CD14-positive monocyte (primary cell): ENCODE results near the gene KCNN3. TPM values are rescaled to one million over a fixed set of nuclear protein-coding genes. Genes with fewer than 3 reads are reported as not detected.

ENCODE experiments used
- DNase-seq, 3 donors: peaks; one replicate each; pipeline ENCODE4 v3.0.0-alpha.2; 2011 to 2022
- H2AFZ ChIP-seq: 2 replicates; pipeline ENCODE4 v1.6.0; 2012; ENCODE audit warnings: mild to moderate bottlenecking, low read depth, low read length, inconsistent platforms; ENCODE audit not compliant: insufficient read depth, poor library complexity, severe bottlenecking
- H3K27ac ChIP-seq, 2 donors: 1 replicate in 1 of 2; 2 replicates in 1 of 2; pipeline ENCODE4 v1.5.1; 2012 to 2013; ENCODE audit warnings: low read length in 2 of 2, control low read depth in 1 of 2, inconsistent platforms in 1 of 2, low read depth in 1 of 2, mild to moderate bottlenecking in 1 of 2
- H3K27me3 ChIP-seq, 2 donors: one replicate each; pipeline versions ENCODE4 v1.6.0 to v1.6.1; 2011 to 2013; ENCODE audit warnings: low read length in 2 of 2; ENCODE audit not compliant: control insufficient read depth in 2 of 2, insufficient read depth in 2 of 2
- H3K36me3 ChIP-seq, 2 donors: replicated peaks in 1 of 2; 1 replicate in 1 of 2; 2 replicates in 1 of 2; pipeline versions ENCODE4 v1.5.1 to v1.6.1; 2012 to 2013; ENCODE audit warnings: low read length in 2 of 2, control low read depth in 1 of 2, inconsistent platforms in 1 of 2, mild to moderate bottlenecking in 1 of 2; ENCODE audit not compliant: insufficient read depth in 2 of 2, control insufficient read depth in 1 of 2
- H3K4me1 ChIP-seq, 2 donors: 1 replicate in 1 of 2; 2 replicates in 1 of 2; pipeline versions ENCODE4 v1.5.1 to v1.6.1; 2012 to 2013; ENCODE audit warnings: low read length in 2 of 2, control low read depth in 1 of 2, inconsistent platforms in 1 of 2, mild to moderate bottlenecking in 1 of 2, moderate library complexity in 1 of 2; ENCODE audit not compliant: insufficient read depth in 2 of 2, control insufficient read depth in 1 of 2
- H3K4me2 ChIP-seq: replicated peaks from 2 replicates; pipeline ENCODE3; 2012; ENCODE audit warnings: low read length, moderate library complexity, mild to moderate bottlenecking; ENCODE audit not compliant: poor library complexity, severe bottlenecking; ENCODE audit errors: extremely low read depth
- H3K4me3 ChIP-seq, 3 experiments: fragments of 200-600 bp in 1 of 3; sonication (generic) in 1 of 3; replicated peaks in 1 of 3; 1 replicate in 2 of 3; 2 replicates in 1 of 3; pipeline ENCODE4 v1.5.1; 2011 to 2013; ENCODE audit warnings: low read length in 3 of 3, mild to moderate bottlenecking in 3 of 3, control low read depth in 2 of 3, low read depth in 2 of 3, inconsistent platforms in 1 of 3, moderate library complexity in 1 of 3
- H3K79me2 ChIP-seq: 2 replicates; pipeline ENCODE4 v1.6.0; 2012; ENCODE audit warnings: mild to moderate bottlenecking, control low read depth, inconsistent platforms, low read length, moderate library complexity; ENCODE audit not compliant: insufficient read depth
- H3K9ac ChIP-seq: 2 replicates; pipeline ENCODE4 v1.6.0; 2017; ENCODE audit warnings: low read length, mild to moderate bottlenecking; ENCODE audit not compliant: insufficient read depth, poor library complexity, severe bottlenecking
- H3K9me3 ChIP-seq, 2 donors: replicated peaks in 1 of 2; 1 replicate in 1 of 2; 2 replicates in 1 of 2; pipeline versions ENCODE4 v1.5.1 to v1.6.1; 2012 to 2013; ENCODE audit warnings: low read length in 2 of 2, control low read depth in 1 of 2; ENCODE audit not compliant: control insufficient read depth in 1 of 2, insufficient read depth in 1 of 2
- H4K20me1 ChIP-seq: 2 replicates; pipeline ENCODE4 v1.6.0; 2012; ENCODE audit warnings: mild to moderate bottlenecking, low read length, control low read depth, moderate library complexity; ENCODE audit not compliant: insufficient read depth
- H3K27ac Mint-ChIP-seq, 7 donors: one replicate each; pipeline ENCODE4 v1.8.0; 2020; ENCODE audit warnings: mild to moderate bottlenecking in 7 of 7, mixed read lengths in 7 of 7, moderate library complexity in 6 of 7, inconsistent platforms in 2 of 7
- H3K27me3 Mint-ChIP-seq, 3 donors: one replicate each; pipeline ENCODE4 v1.8.0; 2021 to 2022; ENCODE audit warnings: low read depth in 3 of 3, mild to moderate bottlenecking in 3 of 3, mixed read lengths in 3 of 3, moderate library complexity in 3 of 3, inconsistent platforms in 1 of 3
- H3K36me3 Mint-ChIP-seq, 2 donors: one replicate each; pipeline ENCODE4 v1.8.0; 2020; ENCODE audit warnings: mixed read lengths in 2 of 2, inconsistent platforms in 1 of 2, mild to moderate bottlenecking in 1 of 2
- H3K4me1 Mint-ChIP-seq: one replicate; pipeline ENCODE4 v1.8.0; 2020; ENCODE audit warnings: mild to moderate bottlenecking, mixed read lengths
- H3K4me3 Mint-ChIP-seq, 2 donors: one replicate each; pipeline ENCODE4 v1.8.0; 2020; ENCODE audit warnings: mild to moderate bottlenecking in 2 of 2, mixed read lengths in 2 of 2, moderate library complexity in 1 of 2
- H3K9me3 Mint-ChIP-seq, 7 donors: one replicate each; pipeline ENCODE4 v1.8.0; 2020 to 2022; ENCODE audit warnings: mixed read lengths in 7 of 7, mild to moderate bottlenecking in 6 of 7, moderate library complexity in 6 of 7, inconsistent platforms in 2 of 7
- CTCF ChIP-seq: fragments of 200-600 bp; IDR thresholded peaks from one replicate; pipeline ENCODE4 v1.8.0; 2022; ENCODE audit warnings: antibody characterized with exemption, mild to moderate bottlenecking
- WGBS: methylation state at CpG from one replicate; pipeline ENCODE4 v1.1.5; 2013; ENCODE audit warnings: missing lambda C conversion rate; ENCODE audit not compliant: insufficient coverage; 5-methylcytosine and 5-hydroxymethylcytosine counted together
- intact Hi-C, 2 donors: fragments of 100-400 bp; cut with micrococcal nuclease; formaldehyde crosslinking; loops; one replicate each; pipeline versions ENCODE4 v1.15.0 to v1.15.1; 2023
- polyA plus RNA-seq, 3 donors: library from polyadenylated mRNA; depleted of rRNA in 1 of 3; unstranded in 2 of 3; stranded (reverse) in 1 of 3; fragments of 300-500 nt in 2 of 3; fragments of >200 nt in 1 of 3; fragmentation: Illumina TruSeq in 2 of 3; gene quantifications; 1 replicate in 2 of 3; 2 replicates in 1 of 3; pipeline ENCODE4 v1.2.3, GENCODE V29; 2012 to 2021

KCNN3 gene
- polyA plus RNA-seq, 3 donors: not detected

DNA sequence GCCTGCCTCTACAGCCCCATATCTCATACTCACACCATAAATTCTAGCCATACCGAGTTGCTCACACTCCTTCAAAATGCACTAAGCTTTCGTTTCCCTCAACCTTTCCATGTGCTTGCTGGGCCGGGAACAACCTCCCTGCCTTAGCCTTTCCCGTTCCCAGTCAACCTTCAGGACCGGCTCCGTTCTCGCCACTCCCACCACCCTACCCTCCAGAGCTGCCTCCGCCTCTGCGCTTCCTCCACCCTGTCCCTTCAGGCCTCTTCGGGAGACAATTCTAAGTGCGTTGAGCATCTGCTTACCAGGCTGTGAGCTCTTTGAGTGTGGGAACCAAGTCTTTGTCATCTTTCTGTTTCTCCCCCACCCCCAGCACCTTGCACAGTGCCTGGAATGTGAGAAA lies 31.6 kb downstream of the KCNN3 start:
- no peaks in the 10 kb centered on the region for H3K4me1 ChIP-seq
- no peaks in the 10 kb centered on the region for H3K36me3 ChIP-seq
- 100% methylated on average over 1 of the region's 11 CpGs for WGBS
- no peak overlapping the region for H3K4me2 ChIP-seq
- H4K20me1 ChIP-seq: no peaks in the 10 kb centered on the region
- no peaks in the 10 kb centered on the region for H3K79me2 ChIP-seq
- H3K27me3 ChIP-seq: no peaks in the 10 kb centered on the region
- H3K9me3 ChIP-seq: no peaks in the 10 kb centered on the region
- no peak overlapping the region for H2AFZ ChIP-seq
- no peak overlapping the region for H3K4me3 Mint-ChIP-seq
- no peak overlapping the region for H3K9ac ChIP-seq
- H3K9me3 Mint-ChIP-seq: peaks cover 0 to 1% (median 0%) of the 10 kb centered on the region in 7 donors
- no peak overlapping the region for H3K4me3 ChIP-seq
- H3K27me3 Mint-ChIP-seq: peaks cover 0 to 6% (median 5%) of the 10 kb centered on the region in 3 donors
- TF ChIP-seq CTCF: no peak
- no peak for DNase-seq
- no peaks in the 10 kb centered on the region for H3K36me3 Mint-ChIP-seq
- intact Hi-C loops: no loop called here
- H3K4me1 Mint-ChIP-seq: peaks cover 2% of the 10 kb centered on the region
- H3K27ac ChIP-seq: no peak overlapping the region
- peak overlapping the region in 1 of 7 donors; percentile 13 for H3K27ac Mint-ChIP-seq

DNA sequence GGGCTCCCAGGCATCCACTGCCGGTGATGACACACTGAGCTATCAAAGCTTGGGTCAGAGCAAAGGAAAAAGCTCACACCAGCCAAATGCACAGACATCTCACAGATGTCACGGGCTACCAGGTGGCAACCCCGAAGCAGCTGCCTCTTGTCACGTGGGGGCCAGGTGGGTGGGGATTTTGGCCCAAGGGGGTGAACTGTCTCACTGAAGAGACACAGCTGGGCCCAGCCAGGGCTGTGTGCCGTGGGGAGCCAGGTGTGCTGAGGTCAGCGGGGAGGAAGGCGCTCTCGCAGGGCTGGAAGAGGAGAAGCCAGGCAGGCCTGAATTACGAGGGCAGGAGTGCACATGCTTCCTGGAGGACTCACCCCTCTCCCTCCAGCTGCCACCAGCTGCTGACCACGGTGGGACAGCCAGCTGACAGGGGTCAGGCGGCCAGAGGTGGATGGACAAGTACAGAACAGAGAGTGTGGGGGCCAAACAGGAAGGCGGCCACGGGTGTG lies 32.4 kb downstream of the KCNN3 start:
- H3K27me3 ChIP-seq: no peaks in the 10 kb centered on the region
- no peak overlapping the region for H2AFZ ChIP-seq
- Mint-ChIP-seq H3K4me3 (no peak overlapping the region), H3K4me1 (peaks cover 2% of the 10 kb centered on the region), H3K27me3 (peaks cover 0 to 6% (median 5%) of the 10 kb centered on the region in 3 donors), H3K9me3 (peaks cover 0 to 1% (median 0%) of the 10 kb centered on the region in 7 donors), H3K27ac (peak overlapping the region in 1 of 7 donors; percentile 57), H3K36me3 (no peaks in the 10 kb centered on the region)
- H3K27ac ChIP-seq: no peak overlapping the region
- no peaks in the 10 kb centered on the region for H3K4me1 ChIP-seq
- no peaks in the 10 kb centered on the region for H3K79me2 ChIP-seq
- TF ChIP-seq CTCF: no peak
- H3K4me2 ChIP-seq: no peak overlapping the region
- no peak overlapping the region for H3K4me3 ChIP-seq
- no peaks in the 10 kb centered on the region for H3K9me3 ChIP-seq
- DNase-seq: no peak
- intact Hi-C loops: no loop called here
- no peak overlapping the region for H3K9ac ChIP-seq
- no peaks in the 10 kb centered on the region for H3K36me3 ChIP-seq
- H4K20me1 ChIP-seq: no peaks in the 10 kb centered on the region
- 87% methylated on average over 6 of the region's 13 CpGs for WGBS
